OCI-LY7 (cell line): ENCODE results near the gene XYLT1. TPM values are rescaled to one million over a fixed set of nuclear protein-coding genes. Genes with fewer than 3 reads are reported as not detected.

Source experiments
- BruUV-seq: library from RNA; stranded (reverse); fragments of 400-500 nt; replicated peaks from 2 replicates; lab custom pipeline; 2021; lab: Mats Ljungman, UMichigan
- CTCF ChIA-PET: fragments of 300-600 bp; sonication (Branson Sonifier 250); formaldehyde crosslinking; loops from one replicate; lab custom pipeline; 2022; ENCODE audit warnings: antibody characterized with exemption; ENCODE audit not compliant: unreplicated experiment; lab: Charles Lee
- POLR2A ChIA-PET: fragments of 300-600 bp; sonication (Branson Sonifier 250); formaldehyde crosslinking; loops from one replicate; lab custom pipeline; 2022; ENCODE audit warnings: antibody characterized with exemption; lab: Charles Lee
- DNase-seq: peaks from one replicate; pipeline ENCODE4 v3.0.0-alpha.2; 2015; ENCODE audit warnings: low spot score
- H2AFZ ChIP-seq: fragments of 200-600 bp; sonication (generic), shearing (Covaris generic); 2 replicates; pipeline ENCODE4 v1.6.1; 2014; ENCODE audit warnings: mild to moderate bottlenecking, antibody characterized with exemption, low read length, moderate library complexity
- H3K27ac ChIP-seq: fragments of 200-600 bp; sonication (generic); 2 replicates; pipeline ENCODE4 v1.5.1; 2014; ENCODE audit warnings: mixed run types, low read depth, mild to moderate bottlenecking, moderate library complexity, low read length, inconsistent platforms; ENCODE audit not compliant: poor library complexity, severe bottlenecking
- H3K36me3 ChIP-seq: fragments of 200-600 bp; sonication (generic); 2 replicates; pipeline ENCODE4 v1.6.1; 2014; ENCODE audit warnings: mild to moderate bottlenecking, antibody characterized with exemption, low read length, moderate library complexity, mixed read lengths; ENCODE audit not compliant: insufficient read depth
- H3K4me1 ChIP-seq: fragments of 200-600 bp; sonication (generic); 2 replicates; pipeline ENCODE4 v1.5.1; 2014; ENCODE audit warnings: mild to moderate bottlenecking, low read length; ENCODE audit not compliant: insufficient read depth, poor library complexity, severe bottlenecking
- H3K4me2 ChIP-seq: fragments of 200-600 bp; sonication (generic); 2 replicates; pipeline ENCODE4 v1.6.1; 2014; ENCODE audit warnings: mild to moderate bottlenecking, low read length
- H3K4me3 ChIP-seq: fragments of 200-600 bp; sonication (generic); 2 replicates; pipeline ENCODE4 v1.5.1; 2014; ENCODE audit warnings: mild to moderate bottlenecking, low read depth, low read length; ENCODE audit not compliant: poor library complexity, severe bottlenecking
- H3K79me2 ChIP-seq: fragments of 200-600 bp; sonication (generic); 2 replicates; pipeline ENCODE4 v1.6.1; 2016; ENCODE audit warnings: low read depth, mild to moderate bottlenecking, low read length, moderate library complexity, mixed read lengths; ENCODE audit not compliant: insufficient read depth
- H3K9me2 ChIP-seq: fragments of 200-600 bp; sonication (generic); 2 replicates; pipeline ENCODE4 v1.6.1; 2016; ENCODE audit warnings: mild to moderate bottlenecking, low read length, mixed read lengths; ENCODE audit not compliant: insufficient read depth
- H3K9me3 ChIP-seq: fragments of 200-600 bp; sonication (generic); 2 replicates; pipeline ENCODE4 v1.6.1; 2014; ENCODE audit warnings: mild to moderate bottlenecking, mixed run types, low read length, mixed read lengths
- H4K20me1 ChIP-seq: fragments of 200-600 bp; sonication (generic); 2 replicates; pipeline ENCODE4 v1.6.1; 2014; ENCODE audit warnings: mild to moderate bottlenecking, antibody characterized with exemption, low read length, moderate library complexity, mixed read lengths; ENCODE audit not compliant: insufficient read depth
- CTCF ChIP-seq: fragments of 200-600 bp; sonication (generic); conservative IDR thresholded peaks from 2 replicates; pipeline ENCODE4 v1.5.1; 2014; ENCODE audit warnings: mild to moderate bottlenecking, antibody characterized with exemption, low read length, moderate library complexity, mixed read lengths
- EZH2phosphoT487 ChIP-seq: fragments of 200-600 bp; sonication (generic); IDR thresholded peaks from 2 replicates; pipeline ENCODE4 v1.6.1; 2018; ENCODE audit warnings: low read depth, borderline replicate concordance, mild to moderate bottlenecking, mixed run types, antibody characterized with exemption, low read length, moderate library complexity, mixed read lengths
- intact Hi-C: fragments of 100-400 bp; cut with micrococcal nuclease; formaldehyde crosslinking; loops from one replicate; pipeline ENCODE4 v1.10.0; 2022; ENCODE audit not compliant: unreplicated experiment
- total RNA-seq, 2 experiments: library from RNA; depleted of rRNA in 1 of 2; stranded (reverse); fragments of >200 nt in 1 of 2; shearing (Covaris generic) in 1 of 2; gene quantifications; 2 replicates each; pipeline ENCODE4 v1.2.3, GENCODE V29; 2014 to 2022

The XYLT1 gene
- total RNA-seq, 2 experiments from 2014 or later: 36.3 to 50.0 TPM

- H3K27ac ChIP-seq: peak overlapping the region; percentile 50
- no peaks in the 10 kb centered on the region for H3K9me2 ChIP-seq
- intact Hi-C loops: loop anchor here (2.0 to 5.0 kb wide), 2 partner anchors 41 to 202 kb away; no protein-coding TSS in a partner anchor
- H3K9me3 ChIP-seq: no peaks in the 10 kb centered on the region
- H3K79me2 ChIP-seq: no peaks in the 10 kb centered on the region
- H4K20me1 ChIP-seq: no peaks in the 10 kb centered on the region
- no peak for DNase-seq
- peak overlapping the region; percentile 10 for H3K4me3 ChIP-seq
- BruUV-seq: no TSS peak
- H3K4me1 ChIP-seq: peaks cover 33% of the 10 kb centered on the region
- H3K4me2 ChIP-seq: peak overlapping the region; percentile 65
- no peak overlapping the region for H2AFZ ChIP-seq
- H3K36me3 ChIP-seq: peaks cover 6% of the 10 kb centered on the region; the same call in 1 of the 2 replicates
- POLR2A ChIA-PET: interaction anchor here (0.6 to 0.9 kb wide), 3 partner anchors 46 to 388 kb away, joined by 3 to 4 read pairs (median 3); no protein-coding TSS in a partner anchor
- TF ChIP-seq CTCF: no peak
- CTCF ChIA-PET: no interaction called here
Measured at GRCh38 chr16:17259751-17260270, 210.9 kb downstream of the XYLT1 start.

- BruUV-seq: no TSS peak
- intact Hi-C loops: loop anchor here (2.0 to 5.0 kb wide), 2 partner anchors 42 to 203 kb away; no protein-coding TSS in a partner anchor
- POLR2A ChIA-PET: no interaction called here
- TF ChIP-seq CTCF (peak; percentile 66), EZH2phosphoT487 (no peak)
- H2AFZ ChIP-seq: no peak overlapping the region
- DNase-seq: peak; percentile 64
- CTCF ChIA-PET: no interaction called here
- no peaks in the 10 kb centered on the region for H4K20me1 ChIP-seq
- H3K36me3 ChIP-seq: peaks cover 6% of the 10 kb centered on the region; the same call in 1 of the 2 replicates
- H3K79me2 ChIP-seq: no peaks in the 10 kb centered on the region
- peak overlapping the region; percentile 65 for H3K4me2 ChIP-seq
- peaks cover 33% of the 10 kb centered on the region for H3K4me1 ChIP-seq
- no peaks in the 10 kb centered on the region for H3K9me2 ChIP-seq
- H3K9me3 ChIP-seq: no peaks in the 10 kb centered on the region
- H3K4me3 ChIP-seq: peak overlapping the region; percentile 10
- peak overlapping the region; percentile 50 for H3K27ac ChIP-seq
Measured at GRCh38 chr16:17258848-17259713, 211.7 kb downstream of the XYLT1 start.
